Karpas-422 (cell line): ENCODE results near the gene PERCC1. TPM values are rescaled to one million over a fixed set of nuclear protein-coding genes. Genes with fewer than 3 reads are reported as not detected.

Experiments
- DNase-seq: peaks from one replicate; pipeline ENCODE4 v3.0.0-alpha.2; 2015
- H2AFZ ChIP-seq: fragments of 200-600 bp; sonication (generic); 2 replicates; pipeline ENCODE4 v1.6.1; 2014; ENCODE audit warnings: antibody characterized with exemption, low read length, mixed read lengths
- H3K27ac ChIP-seq: fragments of 200-600 bp; sonication (generic); 2 replicates; pipeline ENCODE4 v1.5.1; 2014; ENCODE audit warnings: mild to moderate bottlenecking, low read length, moderate library complexity
- H3K27me3 ChIP-seq: fragments of 200-600 bp; sonication (generic); 2 replicates; pipeline ENCODE4 v1.6.1; 2014; ENCODE audit warnings: low read length, mixed read lengths
- H3K36me3 ChIP-seq: fragments of 200-600 bp; sonication (generic); 2 replicates; pipeline ENCODE4 v1.6.1; 2014; ENCODE audit warnings: low read length, mixed read lengths; ENCODE audit not compliant: insufficient read depth
- H3K4me1 ChIP-seq: fragments of 200-600 bp; sonication (generic); 2 replicates; pipeline ENCODE4 v1.6.1; 2014; ENCODE audit warnings: mild to moderate bottlenecking, low read length, mixed read lengths
- H3K4me2 ChIP-seq: fragments of 200-600 bp; sonication (generic); 2 replicates; pipeline ENCODE4 v1.6.1; 2014; ENCODE audit warnings: low read length, low read depth, mild to moderate bottlenecking; ENCODE audit not compliant: poor library complexity, severe bottlenecking
- H3K4me3 ChIP-seq: fragments of 200-600 bp; sonication (generic); 2 replicates; pipeline ENCODE4 v1.5.1; 2014; ENCODE audit warnings: mild to moderate bottlenecking, antibody characterized with exemption, low read length, mixed read lengths
- H3K79me2 ChIP-seq: fragments of 200-600 bp; sonication (generic); 2 replicates; pipeline ENCODE4 v1.6.1; 2014; ENCODE audit warnings: mild to moderate bottlenecking, low read length, mixed read lengths
- H3K9ac ChIP-seq: fragments of 200-600 bp; sonication (generic); 2 replicates; pipeline ENCODE4 v1.6.0; 2014; ENCODE audit warnings: low read length
- H3K9me2 ChIP-seq: fragments of 200-600 bp; sonication (generic), shearing (Covaris generic); replicated peaks from 2 replicates; pipeline ENCODE4 v1.6.0; 2014; ENCODE audit warnings: mild to moderate bottlenecking, low read length, moderate library complexity; ENCODE audit not compliant: insufficient read depth
- H3K9me3 ChIP-seq: fragments of 300-700, 200-600 bp; sonication (generic); 2 replicates; pipeline ENCODE4 v1.6.1; 2014; ENCODE audit warnings: low read length, mixed read lengths
- H4K20me1 ChIP-seq: fragments of 200-600 bp; sonication (generic); 2 replicates; pipeline ENCODE4 v1.6.1; 2014; ENCODE audit warnings: mild to moderate bottlenecking, antibody characterized with exemption, low read length, low read depth; ENCODE audit not compliant: insufficient read depth
- total RNA-seq: library from RNA; depleted of rRNA; stranded (reverse); fragments of >200 nt; shearing (Covaris generic); gene quantifications from 2 replicates; pipeline ENCODE4 v1.2.3, GENCODE V29; 2014; ENCODE audit warnings: low replicate concordance

Gene PERCC1
- total RNA-seq, 1 experiment from 2014 or later, result not detected

DNA sequence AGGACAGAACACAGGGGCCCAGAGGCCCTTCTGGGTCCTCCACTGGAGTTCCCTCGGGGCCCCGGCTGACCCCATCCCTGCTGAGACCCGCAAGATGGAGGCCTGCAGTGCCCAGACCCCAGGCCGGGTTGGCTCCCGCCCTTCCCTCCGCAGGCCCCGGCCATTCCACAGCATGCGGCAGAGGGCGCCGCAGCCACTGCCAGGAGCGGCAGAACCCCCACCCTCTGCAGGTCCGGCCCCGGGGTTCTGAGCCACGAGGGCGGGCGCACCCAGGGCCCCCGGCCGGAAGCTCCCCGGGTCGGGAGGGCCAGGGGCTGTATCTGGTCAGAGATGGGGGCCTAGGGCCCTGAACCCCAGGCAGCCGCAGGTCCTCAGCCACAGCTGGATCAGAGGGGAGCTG lies 2.4 kb upstream of the PERCC1 start:
- peak; percentile 74 for DNase-seq
- H3K79me2 ChIP-seq, result no peaks in the 10 kb centered on the region
- no peak overlapping the region for H3K4me2 ChIP-seq
- H3K9me3 ChIP-seq, result no peaks in the 10 kb centered on the region
- no peaks in the 10 kb centered on the region for H3K9me2 ChIP-seq
- no peaks in the 10 kb centered on the region for H4K20me1 ChIP-seq
- no peak overlapping the region for H3K9ac ChIP-seq
- H2AFZ ChIP-seq, result no peak overlapping the region
- no peak overlapping the region for H3K4me3 ChIP-seq
- H3K36me3 ChIP-seq, result no peaks in the 10 kb centered on the region
- 0 out of 2 replicates have a peak, but pooled peaks cover 2% of the 10 kb centered on the region for H3K4me1 ChIP-seq
- H3K27me3 ChIP-seq, result no peaks in the 10 kb centered on the region
- H3K27ac ChIP-seq, result no peak overlapping the region

DNA sequence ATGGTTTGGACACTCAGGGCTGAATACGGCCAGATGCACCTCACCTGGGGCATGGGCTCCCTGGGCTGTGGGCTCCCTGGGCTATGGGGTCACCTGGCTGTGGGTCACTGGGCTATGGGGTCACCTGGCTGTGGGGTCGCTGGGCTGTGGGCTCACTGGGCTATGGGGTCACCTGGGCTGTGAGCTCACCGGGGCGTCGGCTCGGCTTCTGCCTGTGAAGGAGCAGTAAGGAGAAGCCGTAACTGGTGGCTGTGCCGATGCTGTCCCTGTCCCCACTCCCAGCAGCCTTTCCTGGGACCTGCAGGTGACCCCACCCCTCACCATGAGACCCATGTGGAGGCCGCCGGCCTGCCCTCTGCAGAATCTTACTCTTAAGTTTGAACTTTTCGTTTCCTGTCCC lies 1.9 kb upstream of the PERCC1 start:
- no peak for DNase-seq
- Histone ChIP-seq H3K9me3 (no peaks in the 10 kb centered on the region), H3K27me3 (no peaks in the 10 kb centered on the region), H2AFZ (no peak overlapping the region), H4K20me1 (no peaks in the 10 kb centered on the region), H3K9ac (no peak overlapping the region), H3K27ac (no peak overlapping the region), H3K4me1 (0 out of 2 replicates have a peak, but pooled peaks cover 2% of the 10 kb centered on the region), H3K9me2 (no peaks in the 10 kb centered on the region), H3K4me3 (no peak overlapping the region), H3K79me2 (no peaks in the 10 kb centered on the region), H3K36me3 (no peaks in the 10 kb centered on the region), H3K4me2 (no peak overlapping the region)

- H3K27me3 ChIP-seq, result no peaks in the 10 kb centered on the region
- no peak overlapping the region for H3K4me3 ChIP-seq
- H3K4me1 ChIP-seq, result 0 out of 2 replicates have a peak, but pooled peaks cover 2% of the 10 kb centered on the region
Observed at GRCh38 chr16:1429631-1430030, 1.2 kb upstream of the PERCC1 start.

DNA sequence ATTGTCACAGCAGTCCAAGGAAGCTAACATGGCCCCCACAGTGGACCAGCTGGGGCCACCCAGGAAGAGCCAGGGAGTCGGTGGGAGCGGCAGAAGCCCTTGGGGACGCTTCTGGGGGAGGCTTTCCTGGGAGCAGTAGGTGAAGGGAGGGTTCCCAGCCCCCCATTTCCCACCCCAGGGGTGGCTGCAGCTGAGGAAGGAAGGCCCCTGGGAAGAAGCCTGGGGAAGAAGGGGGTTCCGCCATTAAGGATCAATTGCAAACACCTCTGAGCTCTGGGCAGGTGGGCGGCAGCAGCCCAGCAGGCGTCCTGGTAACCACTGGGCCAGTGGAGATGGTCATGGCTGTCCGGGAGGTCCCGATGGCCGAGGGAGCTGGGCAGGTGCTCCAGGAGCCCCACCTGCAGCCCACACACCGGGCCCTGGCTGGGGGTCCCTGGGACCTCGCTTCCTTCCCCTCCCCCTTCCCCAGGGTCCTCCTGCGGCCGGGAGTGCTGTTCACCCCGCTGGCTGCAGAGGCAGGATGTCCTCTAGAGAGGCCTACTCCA lies 592 bp upstream of the PERCC1 start:
- Histone ChIP-seq H3K27ac (no peak overlapping the region), H3K9me3 (no peaks in the 10 kb centered on the region), H3K27me3 (no peaks in the 10 kb centered on the region), H2AFZ (no peak overlapping the region), H3K4me2 (no peak overlapping the region), H3K4me3 (no peak overlapping the region), H4K20me1 (no peaks in the 10 kb centered on the region), H3K4me1 (0 out of 2 replicates have a peak, but pooled peaks cover 2% of the 10 kb centered on the region), H3K79me2 (no peaks in the 10 kb centered on the region), H3K36me3 (no peaks in the 10 kb centered on the region), H3K9ac (no peak overlapping the region), H3K9me2 (no peaks in the 10 kb centered on the region)
- DNase-seq, result no peak

More at GRCh38 chr16:1429631-1430030, 1.2 kb upstream of the PERCC1 start:
- Histone ChIP-seq H4K20me1 (no peaks in the 10 kb centered on the region), H3K79me2 (no peaks in the 10 kb centered on the region), H3K4me2 (no peak overlapping the region), H3K9me2 (no peaks in the 10 kb centered on the region), H3K9ac (no peak overlapping the region), H3K9me3 (no peaks in the 10 kb centered on the region), H2AFZ (no peak overlapping the region), H3K27ac (no peak overlapping the region), H3K36me3 (no peaks in the 10 kb centered on the region)
- DNase-seq, result no peak

DNA sequence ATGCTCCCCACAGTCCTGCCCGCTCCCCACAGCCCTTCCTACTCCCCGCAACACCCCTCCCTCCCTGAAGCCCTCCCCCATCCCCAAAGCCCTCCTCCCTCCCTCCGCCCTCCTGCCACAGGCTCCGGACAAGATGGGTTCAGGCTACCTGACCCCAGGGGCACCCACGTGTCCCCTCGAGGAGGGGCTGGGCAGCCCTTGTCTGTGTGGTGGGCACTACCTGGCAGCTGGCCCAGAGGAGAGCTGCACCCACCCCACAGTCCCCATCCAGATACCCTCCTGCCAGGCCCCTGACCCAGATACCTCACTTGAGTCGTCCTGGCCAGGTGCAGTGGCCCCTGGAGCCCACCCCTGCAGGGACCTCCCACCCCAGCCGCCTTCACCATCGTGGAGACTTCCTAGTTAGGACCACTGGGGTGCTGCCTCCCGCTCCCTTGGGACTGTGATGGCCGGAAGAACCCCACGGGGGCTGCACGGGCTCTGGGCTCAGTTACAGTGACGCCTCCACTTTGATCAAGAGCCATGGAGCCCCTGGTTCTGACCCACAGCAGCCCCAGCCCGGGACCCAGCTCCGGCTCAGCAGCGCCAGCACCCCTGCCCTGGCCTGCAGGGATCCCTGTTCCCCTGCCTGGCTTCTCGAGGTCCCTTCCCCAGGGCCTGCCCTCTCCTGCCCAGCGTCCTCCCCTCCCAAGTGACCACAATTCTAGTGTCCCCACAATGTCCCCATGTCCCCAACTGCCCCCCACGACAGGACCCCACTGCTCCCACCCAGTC lies 806 bp downstream of the PERCC1 start:
- Histone ChIP-seq H2AFZ (no peak overlapping the region), H3K36me3 (no peaks in the 10 kb centered on the region), H3K4me3 (no peak overlapping the region), H3K9ac (no peak overlapping the region), H4K20me1 (no peaks in the 10 kb centered on the region), H3K27ac (no peak overlapping the region), H3K9me3 (no peaks in the 10 kb centered on the region), H3K4me1 (0 out of 2 replicates have a peak, but pooled peaks cover 2% of the 10 kb centered on the region), H3K27me3 (no peaks in the 10 kb centered on the region), H3K4me2 (no peak overlapping the region), H3K9me2 (no peaks in the 10 kb centered on the region), H3K79me2 (no peaks in the 10 kb centered on the region)
- DNase-seq, result no peak

DNA sequence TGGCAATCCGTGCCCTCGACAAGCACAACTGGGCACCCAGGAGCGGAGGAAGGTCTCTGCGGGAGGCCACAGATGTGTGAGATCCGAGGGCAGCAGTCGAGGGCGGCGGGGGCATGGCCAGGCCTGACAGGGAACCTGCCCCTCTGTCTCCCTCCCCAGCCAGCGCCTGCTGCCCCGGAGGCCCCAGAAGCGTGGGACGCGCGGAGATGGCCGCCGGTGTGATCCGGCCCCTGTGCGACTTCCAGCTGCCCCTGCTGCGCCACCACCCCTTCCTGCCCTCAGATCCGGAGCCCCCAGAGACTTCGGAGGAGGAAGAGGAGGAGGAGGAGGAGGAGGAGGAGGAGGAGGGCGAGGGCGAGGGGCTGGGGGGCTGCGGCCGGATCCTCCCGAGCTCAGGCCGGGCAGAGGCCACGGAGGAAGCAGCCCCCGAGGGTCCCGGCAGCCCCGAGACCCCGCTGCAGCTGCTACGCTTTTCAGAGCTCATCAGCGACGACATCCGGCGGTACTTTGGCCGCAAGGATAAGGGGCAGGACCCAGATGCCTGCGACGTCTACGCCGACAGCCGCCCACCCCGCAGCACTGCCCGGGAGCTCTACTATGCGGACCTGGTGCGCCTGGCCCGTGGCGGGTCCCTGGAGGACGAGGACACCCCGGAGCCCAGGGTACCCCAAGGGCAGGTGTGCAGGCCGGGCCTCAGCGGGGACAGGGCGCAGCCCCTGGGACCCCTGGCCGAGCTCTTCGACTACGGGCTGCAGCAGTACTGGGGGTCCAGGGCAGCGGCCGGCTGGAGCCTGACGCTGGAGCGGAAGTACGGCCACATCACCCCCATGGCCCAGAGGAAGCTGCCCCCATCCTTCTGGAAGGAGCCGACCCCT lies 1.7 kb downstream of the PERCC1 start:
- H2AFZ ChIP-seq, result no peak overlapping the region
- no peaks in the 10 kb centered on the region for H3K9me2 ChIP-seq
- no peak overlapping the region for H3K4me3 ChIP-seq
- no peaks in the 10 kb centered on the region for H3K27me3 ChIP-seq
- no peak overlapping the region for H3K27ac ChIP-seq
- H3K9ac ChIP-seq, result no peak overlapping the region
- H3K4me1 ChIP-seq, result 0 out of 2 replicates have a peak, but pooled peaks cover 2% of the 10 kb centered on the region
- H4K20me1 ChIP-seq, result no peaks in the 10 kb centered on the region
- H3K79me2 ChIP-seq, result no peaks in the 10 kb centered on the region
- no peak for DNase-seq
- no peaks in the 10 kb centered on the region for H3K9me3 ChIP-seq
- H3K36me3 ChIP-seq, result no peaks in the 10 kb centered on the region
- no peak overlapping the region for H3K4me2 ChIP-seq

DNA sequence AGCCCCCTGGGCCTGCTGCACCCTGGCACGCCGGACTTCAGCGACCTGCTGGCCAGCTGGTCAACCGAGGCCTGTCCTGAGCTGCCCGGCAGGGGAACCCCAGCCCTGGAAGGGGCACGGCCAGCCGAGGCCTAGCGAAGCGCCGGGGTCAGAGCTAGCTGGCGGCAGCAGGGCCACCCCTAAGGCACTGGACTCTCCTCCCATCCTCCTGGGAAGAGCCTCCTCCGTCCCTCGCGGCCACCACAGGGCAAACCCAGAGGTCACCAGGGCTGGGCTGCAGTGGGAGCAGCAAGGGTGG lies 2.3 kb downstream of the PERCC1 start:
- Histone ChIP-seq H3K9ac (no peak overlapping the region), H3K4me3 (no peak overlapping the region)

DNA sequence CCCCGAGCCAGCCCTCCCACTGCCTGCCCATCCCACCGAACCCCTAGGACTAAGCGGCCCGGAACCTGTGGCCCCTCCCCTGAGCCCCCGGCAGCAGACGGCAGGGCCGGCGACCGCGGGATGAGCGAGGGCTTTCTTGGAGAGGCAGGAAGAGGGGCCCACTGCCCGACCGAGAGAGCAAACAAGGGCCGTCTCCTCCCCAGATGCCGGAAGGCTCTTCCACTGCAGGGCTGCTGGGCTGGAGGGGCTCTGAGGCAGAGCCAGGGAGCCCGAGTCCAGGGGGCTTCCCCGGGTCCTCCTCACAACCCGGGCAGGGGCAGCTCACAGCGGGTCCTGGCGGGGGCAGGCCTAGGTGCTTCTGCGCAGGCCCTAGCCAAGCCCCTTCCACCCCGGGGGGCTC lies 2.9 kb downstream of the PERCC1 start:
- no peak for DNase-seq
- Histone ChIP-seq H2AFZ (no peak overlapping the region), H3K27me3 (no peaks in the 10 kb centered on the region)

More for the DNA sequence above, 2.3 kb downstream of the PERCC1 start:
- H3K4me2 ChIP-seq, result no peak overlapping the region
- no peaks in the 10 kb centered on the region for H3K9me2 ChIP-seq
- no peak overlapping the region for H3K27ac ChIP-seq
- H3K27me3 ChIP-seq, result no peaks in the 10 kb centered on the region
- no peak overlapping the region for H2AFZ ChIP-seq
- H3K4me1 ChIP-seq, result 0 out of 2 replicates have a peak, but pooled peaks cover 2% of the 10 kb centered on the region
- no peaks in the 10 kb centered on the region for H4K20me1 ChIP-seq
- DNase-seq, result no peak
- no peaks in the 10 kb centered on the region for H3K36me3 ChIP-seq
- no peaks in the 10 kb centered on the region for H3K9me3 ChIP-seq
- no peaks in the 10 kb centered on the region for H3K79me2 ChIP-seq

More for the DNA sequence above, 2.9 kb downstream of the PERCC1 start:
- no peak overlapping the region for H3K9ac ChIP-seq
- H3K36me3 ChIP-seq, result no peaks in the 10 kb centered on the region
- no peaks in the 10 kb centered on the region for H3K79me2 ChIP-seq
- H3K4me3 ChIP-seq, result no peak overlapping the region
- no peak overlapping the region for H3K27ac ChIP-seq
- H3K9me3 ChIP-seq, result no peaks in the 10 kb centered on the region
- H4K20me1 ChIP-seq, result no peaks in the 10 kb centered on the region
- 0 out of 2 replicates have a peak, but pooled peaks cover under 1% of the 10 kb centered on the region for H3K4me1 ChIP-seq
- H3K4me2 ChIP-seq, result no peak overlapping the region
- no peaks in the 10 kb centered on the region for H3K9me2 ChIP-seq
